Activated effector memory CD4-positive, alpha-beta T cell treated with Interleukin-2 at 50 U/mL for 16 hours (primary cell): ENCODE measurements around the gene BTNL9.
"Not testable (repeated sequence)": the region's sequence is repeated elsewhere in the genome, so short reads cannot be mapped to it uniquely, and the experiment has no call there.

ENCODE experiments used
- DNase-seq: peaks from one replicate; pipeline ENCODE4 v3.0.0-alpha.2; 2020

BTNL9 gene

GRCh38 chr5:181039931-181040630 is at the start of gene BTNL9:
BTNL9 (plus strand) TSS chr5:181040266; CDS start chr5:181045490, 5,224 bp downstream.
- no peak for DNase-seq

DNA sequence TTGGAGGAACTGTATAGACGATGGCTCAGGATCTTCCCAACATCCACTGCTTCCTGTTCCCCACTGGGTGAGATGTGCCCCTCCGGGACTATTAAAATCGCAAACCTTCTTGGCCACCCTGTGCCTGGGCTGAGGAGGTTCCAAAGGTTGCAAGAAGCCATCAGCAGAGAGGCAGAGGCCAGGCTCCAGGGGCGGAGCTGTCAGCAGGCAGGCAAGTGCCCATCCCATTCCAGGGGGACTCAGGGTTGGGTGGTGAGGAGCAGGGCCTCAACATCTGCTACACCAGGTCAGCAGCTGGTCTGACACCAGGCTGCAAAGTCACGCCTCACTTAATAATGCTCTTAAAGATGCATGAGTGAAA is 49.2 kb upstream of the BTNL9 start:
- no peak for DNase-seq

- no peak for DNase-seq
These were observed 38.1 kb upstream of the BTNL9 start for GRCh38 chr5:181001947-181002346.

GRCh38 chr5:181005791-181006190 is 34.3 kb upstream of the BTNL9 start:
- DNase-seq = no peak

- no peak for DNase-seq
These were observed 31.9 kb upstream of the BTNL9 start for GRCh38 chr5:181008136-181008535.

- not testable (repeated sequence) for DNase-seq
These were observed 30.0 kb upstream of the BTNL9 start for GRCh38 chr5:181010018-181010417.

GRCh38 chr5:181014654-181015053 is 25.4 kb upstream of the BTNL9 start:
- DNase-seq = not testable (repeated sequence)

DNA sequence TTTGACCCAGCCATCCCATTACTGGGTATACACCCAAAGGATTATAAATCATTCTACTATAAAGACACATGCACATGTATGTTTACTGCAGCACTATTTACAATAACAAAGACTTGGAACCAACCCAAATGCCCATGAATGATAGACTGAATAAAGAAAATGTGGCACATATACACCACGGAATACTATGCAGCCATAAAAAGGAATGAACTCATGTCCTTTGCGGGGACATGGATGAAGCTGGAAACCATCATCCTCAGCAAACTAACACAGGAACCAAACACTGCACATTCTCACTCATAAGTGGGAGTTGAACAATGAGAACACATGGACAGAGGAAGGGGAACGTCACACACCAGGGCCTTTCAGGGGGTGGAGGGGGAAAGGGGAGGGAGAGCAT is 22.6 kb upstream of the BTNL9 start:
- not testable (repeated sequence) for DNase-seq

DNA sequence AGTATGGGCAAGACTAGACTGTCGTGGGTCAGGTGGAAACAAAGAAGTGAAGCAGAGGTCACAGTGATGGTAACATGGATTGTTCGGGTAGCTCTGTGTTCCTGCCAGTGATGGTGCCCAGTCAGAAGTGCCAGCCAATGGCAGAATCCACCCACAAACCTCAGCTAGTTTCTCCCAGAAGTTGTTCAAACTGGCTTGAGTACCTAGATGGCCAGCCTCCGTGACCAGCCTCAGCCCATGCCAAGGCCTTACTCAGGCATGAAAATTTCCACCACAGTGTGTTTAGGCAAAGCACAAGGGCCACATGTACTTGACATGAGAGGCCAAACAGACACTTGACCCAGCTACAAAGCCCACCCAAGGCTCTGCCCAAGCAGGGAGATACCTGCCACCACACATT is 19.4 kb upstream of the BTNL9 start:
- no peak for DNase-seq

GRCh38 chr5:181024245-181025064 is 15.6 kb upstream of the BTNL9 start:
- DNase-seq = no peak

GRCh38 chr5:181027452-181028031 is 12.5 kb upstream of the BTNL9 start:
- no peak for DNase-seq

GRCh38 chr5:181028032-181028819 is 11.8 kb upstream of the BTNL9 start:
- no peak for DNase-seq

- DNase-seq = no peak
These were observed 8.3 kb upstream of the BTNL9 start for GRCh38 chr5:181031716-181032115.

DNA sequence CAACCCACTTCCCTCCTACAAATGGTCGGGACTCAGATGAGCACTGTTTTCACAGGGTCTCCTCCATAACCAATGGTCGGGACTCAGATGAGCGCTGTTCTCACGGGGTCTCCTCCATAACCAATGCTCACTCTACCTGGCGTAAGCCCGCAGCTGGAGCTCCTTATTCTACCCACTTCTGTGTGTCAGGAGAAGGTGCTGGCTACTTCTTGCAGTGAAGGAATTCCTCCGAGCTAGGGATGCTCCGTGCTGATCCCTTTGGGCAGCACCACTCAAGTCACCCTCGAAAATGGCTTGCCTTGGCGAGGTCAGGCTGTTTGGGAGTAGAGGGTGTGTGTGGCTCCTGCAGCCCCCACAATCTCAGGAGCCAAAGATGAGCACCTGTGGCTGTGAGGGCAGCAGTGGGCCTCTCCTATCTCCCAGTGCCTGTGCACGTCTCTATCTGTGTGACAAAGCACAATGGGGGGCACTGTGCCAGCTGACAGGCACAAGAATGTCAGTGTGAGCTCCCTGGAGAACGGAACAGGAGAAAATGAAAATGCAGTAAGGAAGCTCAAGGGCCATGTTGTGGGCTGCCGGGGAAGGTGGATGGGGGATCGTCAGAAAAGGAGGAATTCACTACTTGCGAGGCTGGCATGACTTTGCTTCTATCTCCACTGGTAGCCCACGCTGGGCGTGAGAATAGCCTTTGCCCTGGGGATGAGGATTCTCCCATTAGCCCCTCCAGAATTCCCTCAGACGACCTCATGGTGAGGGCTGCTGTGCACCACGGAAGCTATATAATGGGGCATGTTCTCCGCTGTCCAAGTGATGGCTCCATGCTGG is 3.9 kb upstream of the BTNL9 start:
- no peak for DNase-seq

DNA sequence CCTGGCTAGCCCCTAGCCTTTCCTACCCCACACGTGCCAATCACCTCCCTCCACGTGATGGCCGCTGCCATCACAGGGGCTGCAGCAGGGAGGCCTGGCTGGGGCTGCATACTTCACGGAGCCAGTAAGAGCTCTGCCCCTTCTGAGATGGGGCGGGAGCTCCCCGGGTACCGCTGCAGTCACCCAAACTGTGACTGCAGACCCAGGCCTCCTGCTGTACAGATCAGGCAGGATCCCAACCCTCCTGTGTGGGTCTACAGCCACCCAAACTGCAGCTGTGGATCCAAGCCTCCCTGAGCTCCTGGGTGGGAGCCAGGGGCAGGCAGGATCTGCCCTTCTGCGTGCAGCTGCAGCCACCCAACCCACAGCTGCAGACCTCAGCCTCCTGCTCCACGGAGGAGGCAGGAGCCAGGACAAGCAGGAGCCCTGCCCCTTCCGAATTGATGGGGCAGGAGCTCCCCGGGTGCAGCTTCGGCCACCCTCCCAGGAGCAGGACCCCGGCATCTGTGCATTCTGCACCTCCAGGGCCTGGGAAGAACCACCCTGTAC is 3.2 kb upstream of the BTNL9 start:
- DNase-seq = no peak

GRCh38 chr5:181037365-181037861 is 2.7 kb upstream of the BTNL9 start:
- no peak for DNase-seq

DNA sequence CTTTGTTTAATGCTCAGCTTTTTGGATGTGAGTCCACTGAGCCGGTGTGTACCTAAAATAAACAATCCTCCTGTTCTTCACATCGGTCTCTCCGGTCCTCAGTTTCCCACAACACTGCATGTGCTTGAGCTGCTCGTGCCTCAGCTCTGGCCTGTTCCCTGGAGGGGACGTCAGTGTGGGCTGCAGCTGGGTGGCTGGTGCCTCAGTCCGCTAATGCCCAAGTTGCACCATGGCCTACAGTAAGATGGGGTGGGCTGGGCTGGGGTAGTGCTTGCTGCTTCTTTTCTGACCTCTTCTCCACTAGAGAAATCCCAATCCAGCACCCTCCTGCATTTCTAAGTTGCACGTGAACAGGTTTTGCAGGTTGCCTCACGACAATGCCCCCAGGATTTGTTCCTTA is 595 bp upstream of the BTNL9 start:
- no peak for DNase-seq

- DNase-seq = no peak
These were observed 522 bp downstream of the BTNL9 start for GRCh38 chr5:181040631-181040945.

DNA sequence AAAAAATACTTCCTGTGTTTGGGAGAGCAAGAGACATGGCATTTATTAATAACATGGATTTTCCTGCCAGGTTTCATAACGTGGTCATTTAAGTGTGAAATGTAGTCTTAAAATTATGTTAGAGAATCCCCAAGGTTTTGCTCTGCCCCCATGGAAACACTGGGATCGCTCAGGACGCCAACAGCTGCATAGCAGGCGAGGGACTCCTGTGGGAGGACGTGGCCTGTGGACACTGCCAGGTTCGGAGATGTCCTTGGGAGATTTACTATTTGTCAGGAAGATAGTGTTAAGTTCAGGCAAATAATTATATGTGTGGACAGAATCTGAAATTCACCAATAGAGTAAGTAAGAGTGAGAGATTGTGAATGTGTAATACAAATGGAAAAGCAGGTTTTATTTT is 977 bp downstream of the BTNL9 start:
- no peak for DNase-seq

- DNase-seq = no peak
These were observed 2.1 kb downstream of the BTNL9 start for GRCh38 chr5:181042036-181042713.

DNA sequence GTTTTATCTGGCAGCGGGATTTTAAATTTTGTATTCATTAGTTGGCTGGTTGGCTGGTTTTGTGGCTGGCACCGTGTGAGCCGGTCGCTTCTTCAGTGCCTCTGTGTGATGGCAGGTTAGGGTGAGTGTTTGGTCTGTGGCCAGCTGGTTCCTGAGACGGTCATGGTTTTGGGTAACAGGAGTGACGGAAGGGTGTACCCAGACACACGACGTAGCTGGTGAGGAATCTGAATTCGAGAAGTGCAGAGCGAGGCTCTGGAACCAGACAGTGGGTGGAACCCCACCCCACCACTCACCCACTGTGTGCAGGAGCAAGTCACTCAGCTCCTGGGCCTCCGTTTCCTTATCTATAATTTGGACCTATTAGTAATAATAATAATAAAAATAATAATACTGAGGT is 2.7 kb downstream of the BTNL9 start:
- DNase-seq = no peak
